HG03064 (cell line): ENCODE measurements around the gene SIK3.
"Not testable (repeated sequence)": the region's sequence is repeated elsewhere in the genome, so short reads cannot be mapped to it uniquely, and the experiment has no call there.

ENCODE experiments used
- ATAC-seq: cut with Tn5 transposase; IDR thresholded peaks from one replicate; pipeline ENCODE4 v1.9.1; 2021; ENCODE audit warnings: low read depth; ENCODE audit not compliant: unreplicated experiment

Gene SIK3

DNA sequence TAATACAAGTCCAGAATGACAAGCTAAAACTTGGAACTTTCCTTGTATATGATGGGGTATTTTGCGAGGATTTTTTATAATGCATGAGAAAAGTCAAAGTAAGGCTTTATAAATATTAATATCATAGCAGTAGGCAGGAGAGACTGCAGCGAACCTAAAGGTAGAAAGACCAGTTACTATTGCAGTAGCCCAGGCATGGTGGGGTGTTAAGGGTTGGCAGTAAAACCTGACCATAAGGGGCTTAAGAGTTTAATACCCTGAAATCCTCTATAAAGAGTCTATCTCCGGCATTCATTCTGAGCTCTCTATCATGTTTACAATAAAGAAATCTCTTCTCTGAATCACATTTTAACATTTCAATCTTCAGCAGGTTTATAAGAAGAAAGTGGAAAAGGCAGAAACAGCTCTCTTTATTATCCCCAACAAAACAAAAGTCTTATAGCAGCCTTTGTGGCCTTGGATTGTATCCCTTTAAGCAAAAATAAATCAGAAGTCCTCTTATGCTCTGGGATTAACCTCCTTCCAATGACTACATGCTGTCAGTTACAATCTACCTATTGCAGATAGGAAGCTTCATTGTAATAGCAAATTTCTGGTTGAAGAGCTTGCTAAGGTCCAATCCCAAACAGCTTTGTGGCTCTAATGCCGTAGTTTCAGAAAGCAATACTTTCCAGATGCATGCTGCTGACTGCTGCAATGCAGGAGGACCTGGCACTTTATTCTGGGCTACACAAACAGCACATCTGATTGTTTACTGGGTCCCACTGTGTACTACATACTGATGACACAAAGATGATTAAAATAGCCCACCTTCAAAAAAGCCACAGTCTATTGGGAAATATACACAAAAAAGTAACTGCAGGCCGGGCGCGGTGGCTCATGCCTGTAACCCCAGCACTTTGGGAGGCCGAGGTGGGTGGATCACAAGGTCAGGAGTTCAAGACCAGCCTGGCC is 45.8 kb downstream of the SIK3 start:
- ATAC-seq = no peak

- ATAC-seq = not testable (repeated sequence)
These were observed 48.1 kb downstream of the SIK3 start for GRCh38 chr11:117050121-117050520.

DNA sequence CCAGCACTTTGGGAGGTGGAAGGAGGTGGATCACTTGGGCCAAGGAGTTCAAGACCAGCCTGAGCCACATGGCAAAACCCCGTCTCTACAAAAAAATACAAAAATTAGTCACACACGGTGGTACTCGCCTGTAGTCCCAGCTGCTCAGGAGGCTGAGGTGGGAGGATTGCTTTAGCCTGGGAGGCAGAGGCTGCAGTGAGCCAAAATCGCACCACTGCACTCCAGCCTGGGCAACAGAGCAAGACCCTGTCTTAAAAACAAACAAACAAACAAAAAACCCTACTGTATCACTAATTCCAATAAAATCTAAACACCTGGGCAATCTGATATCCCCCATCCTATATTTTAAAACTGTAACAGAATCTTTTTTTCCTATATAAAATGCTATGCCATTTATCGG is 51.6 kb downstream of the SIK3 start:
- ATAC-seq = not testable (repeated sequence)

- no peak for ATAC-seq
These were observed 52.3 kb downstream of the SIK3 start for GRCh38 chr11:117045956-117046355.

GRCh38 chr11:117045196-117045595 is 53.0 kb downstream of the SIK3 start:
- no peak for ATAC-seq

DNA sequence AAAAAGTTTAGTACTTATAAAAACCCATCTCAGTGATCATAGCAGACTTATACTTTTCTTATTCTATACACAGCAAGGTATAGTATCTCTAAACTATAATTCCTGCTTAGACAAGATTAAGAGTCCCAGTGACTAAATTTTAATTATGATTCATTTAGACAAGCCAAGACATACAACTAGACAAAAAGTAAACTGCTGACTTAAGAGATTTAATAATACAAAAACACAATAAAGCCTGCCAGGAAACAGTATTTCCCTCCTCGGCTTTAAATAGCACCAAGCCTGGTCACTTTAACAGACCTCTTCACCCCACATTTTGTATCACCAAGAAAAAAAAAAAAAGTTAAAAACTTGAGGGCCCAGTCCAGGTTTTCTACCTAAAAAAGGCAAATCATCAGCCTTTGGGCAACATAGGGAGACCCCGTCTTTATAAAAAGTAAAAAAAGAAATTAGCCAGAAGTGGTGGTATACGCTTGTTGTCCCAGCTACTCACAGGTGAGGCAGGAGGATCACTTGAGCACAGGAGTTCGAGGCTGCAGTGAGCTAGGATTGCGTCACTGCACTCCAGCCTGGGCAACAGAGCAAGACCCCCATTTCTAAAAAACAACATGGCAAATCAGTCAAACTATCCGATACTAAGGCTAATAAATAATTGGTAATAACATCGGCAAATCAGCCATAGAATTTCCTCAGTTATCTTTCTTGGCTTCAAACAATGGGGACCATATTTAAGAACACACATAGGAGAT is 53.8 kb downstream of the SIK3 start:
- no peak for ATAC-seq

DNA sequence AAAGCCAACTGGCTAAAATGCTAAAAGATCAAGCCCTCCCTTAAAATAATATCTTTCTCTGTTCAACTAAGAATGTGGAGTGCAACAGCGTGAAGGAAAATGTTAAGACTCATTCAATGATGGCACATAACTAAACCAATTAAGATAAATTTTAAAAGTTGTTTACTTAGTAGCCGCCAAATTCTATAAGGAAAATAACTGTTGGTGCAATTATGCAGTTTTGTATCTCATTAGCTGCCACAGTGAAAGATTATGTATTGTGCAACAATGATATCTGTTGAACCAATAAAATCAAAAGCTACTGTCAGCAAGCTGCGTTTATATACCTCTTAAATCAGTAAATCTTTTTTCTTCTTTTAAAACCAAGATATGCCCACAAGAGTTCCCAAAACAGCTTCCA is 55.5 kb downstream of the SIK3 start:
- ATAC-seq = no peak

DNA sequence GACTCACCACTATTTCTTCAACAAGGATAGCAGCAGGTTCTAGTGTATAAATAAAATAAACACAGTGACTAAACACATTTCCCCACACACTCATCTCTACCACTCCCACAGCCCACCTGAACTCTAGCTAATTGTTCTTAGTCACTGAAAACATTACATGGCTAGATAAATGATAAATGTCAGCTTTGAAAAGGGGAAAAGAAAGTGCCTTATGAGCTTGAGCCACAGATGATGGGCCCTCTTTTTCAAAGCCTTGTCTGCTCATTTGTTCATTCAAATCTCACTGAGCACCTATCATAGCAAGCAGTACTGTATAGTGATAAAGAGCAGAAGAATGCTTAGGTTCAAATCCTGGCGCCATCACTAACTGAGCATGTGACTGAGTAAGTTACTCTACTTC is 58.3 kb downstream of the SIK3 start:
- no peak for ATAC-seq

DNA sequence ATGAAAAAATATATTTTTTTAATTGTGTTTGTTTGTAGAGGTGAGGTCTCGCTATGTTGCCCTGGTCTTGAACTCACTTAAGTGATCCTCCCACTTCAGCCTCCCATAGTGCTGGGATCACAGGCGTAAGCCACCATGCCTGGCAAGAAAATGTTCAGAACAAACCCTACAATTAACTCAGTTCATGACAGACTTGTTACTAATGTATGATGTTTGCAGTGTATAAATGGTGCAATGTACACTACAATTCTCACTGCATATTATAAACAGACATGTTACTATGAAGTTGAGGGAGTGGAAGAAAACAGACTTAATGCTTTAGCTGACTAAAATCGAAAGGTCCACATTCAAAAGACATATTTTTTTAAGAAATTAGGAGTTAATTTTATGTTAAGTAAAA is 59.0 kb downstream of the SIK3 start:
- ATAC-seq = no peak

DNA sequence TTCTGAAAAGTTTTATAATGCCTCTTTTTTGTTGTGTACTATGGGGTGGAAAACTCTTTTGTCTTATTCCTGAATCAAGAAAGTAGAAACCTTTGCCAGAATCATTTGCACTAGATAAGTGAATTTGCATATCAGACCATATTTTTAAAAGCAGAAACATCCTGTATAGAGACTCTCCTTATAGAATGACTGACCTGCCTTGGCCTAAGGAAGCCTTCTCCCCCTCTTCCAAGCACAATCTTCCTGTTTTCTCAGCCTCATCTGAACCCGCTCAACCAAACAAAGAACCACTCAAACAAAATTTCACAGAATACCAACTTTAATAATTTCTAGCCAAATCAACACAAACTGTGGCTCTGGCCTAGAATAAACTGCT is 60.3 kb downstream of the SIK3 start:
- no peak for ATAC-seq

DNA sequence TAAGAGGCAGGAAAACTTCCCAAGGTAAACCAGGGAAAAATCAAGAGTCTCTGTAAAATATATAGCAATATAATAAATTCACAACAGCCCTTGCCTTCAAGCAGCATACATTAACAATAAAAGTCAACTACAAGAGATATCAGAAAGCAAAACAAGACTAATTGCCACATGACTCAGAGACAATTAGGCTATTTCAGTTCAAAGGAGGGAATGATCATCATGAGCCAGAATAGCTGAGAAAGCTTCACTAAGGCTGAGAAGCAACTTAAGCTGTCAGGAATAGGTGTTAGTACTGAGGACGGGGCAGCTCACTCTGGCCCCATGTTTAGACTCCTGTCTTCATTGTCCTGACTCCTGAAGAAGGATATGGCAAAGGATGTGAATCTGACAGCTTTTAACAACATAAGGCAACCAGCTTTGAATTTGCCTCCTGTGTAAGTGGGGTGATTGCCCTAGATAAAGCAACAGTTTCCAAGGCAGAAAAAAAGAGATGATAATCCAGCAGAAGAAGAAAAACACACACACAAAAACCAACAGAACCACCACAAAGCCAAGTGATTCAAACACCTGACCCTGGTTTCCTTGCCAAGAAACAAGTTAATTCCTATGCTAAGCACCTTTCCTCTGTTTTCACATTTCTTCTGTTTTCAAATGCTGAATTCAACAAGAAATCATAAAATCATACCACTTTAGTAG is 60.8 kb downstream of the SIK3 start:
- no peak for ATAC-seq

DNA sequence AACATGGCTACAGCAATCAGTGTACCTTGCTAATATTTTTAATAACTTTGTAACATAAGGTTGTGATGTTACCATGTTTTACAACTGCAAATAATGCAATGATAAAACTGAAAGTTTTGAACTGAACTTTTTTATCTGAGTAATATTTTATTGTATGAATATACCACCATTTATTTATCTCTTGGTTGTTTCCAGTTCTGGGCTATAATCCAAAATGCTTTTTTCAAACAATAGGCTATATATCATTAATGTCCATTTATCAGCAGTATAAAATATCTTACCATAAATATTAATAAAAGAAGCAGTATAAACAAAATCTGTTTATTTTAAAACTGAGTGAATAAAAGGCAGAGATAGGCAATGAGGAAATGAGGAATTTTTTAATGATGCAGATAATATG is 63.3 kb downstream of the SIK3 start:
- ATAC-seq = no peak

GRCh38 chr11:117026593-117027330 is 71.5 kb downstream of the SIK3 start:
- ATAC-seq = no peak

DNA sequence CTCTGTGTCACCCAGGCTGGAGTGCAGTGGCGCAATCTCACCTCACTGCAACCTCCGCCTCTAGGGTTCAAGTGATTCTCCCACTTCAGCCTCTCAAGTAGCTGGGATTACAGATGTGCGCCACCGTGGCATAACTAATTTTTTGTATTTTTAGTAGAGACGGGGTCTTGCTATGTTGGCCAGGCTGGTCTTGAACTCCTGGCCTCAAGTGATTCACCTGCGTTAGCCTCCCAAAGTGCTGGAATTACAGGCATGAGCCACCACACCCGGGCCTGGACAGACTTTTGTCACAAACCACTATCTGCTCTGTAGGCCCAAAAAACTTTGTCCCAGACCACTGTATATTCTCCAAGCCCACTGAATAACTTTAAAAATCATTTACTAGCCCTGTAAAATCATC is 74.5 kb downstream of the SIK3 start:
- not testable (repeated sequence) for ATAC-seq

DNA sequence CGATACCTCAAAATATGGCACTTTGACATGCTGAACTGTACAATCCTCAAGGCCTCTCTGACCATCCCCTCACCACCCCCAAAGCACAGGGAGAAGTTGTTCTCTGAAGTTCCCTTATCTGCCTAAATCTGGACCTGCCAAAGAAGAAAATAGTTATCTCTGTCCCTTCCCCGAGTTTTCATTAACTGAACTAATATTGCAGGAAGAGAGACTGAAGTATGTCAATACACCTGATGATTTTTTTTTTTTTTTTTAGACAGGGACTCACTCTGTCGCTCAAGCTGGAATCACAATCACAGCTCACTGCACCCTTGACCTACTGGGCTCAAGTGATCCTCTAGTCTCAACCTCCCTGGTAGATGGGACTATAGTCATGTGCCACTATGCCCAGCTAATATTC is 75.0 kb downstream of the SIK3 start:
- ATAC-seq = no peak

DNA sequence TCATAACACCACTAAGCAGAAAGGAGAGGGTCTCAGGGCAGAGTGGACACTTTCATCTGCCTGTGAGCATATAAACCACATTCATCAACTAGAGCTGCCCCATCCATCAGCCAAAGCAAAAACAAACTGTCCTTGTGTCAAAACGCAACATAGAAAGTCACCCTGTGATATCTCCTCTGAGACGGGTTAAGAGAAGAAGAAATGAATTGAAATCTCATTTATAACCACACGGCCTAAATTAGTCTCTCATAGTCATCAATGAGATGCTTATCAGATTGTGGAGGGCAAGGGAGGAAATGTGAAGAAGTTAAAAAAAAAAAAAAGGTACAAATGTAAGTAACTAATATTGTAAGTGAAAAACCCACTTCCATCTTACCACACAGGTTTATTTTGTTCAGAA is 75.7 kb downstream of the SIK3 start:
- no peak for ATAC-seq

DNA sequence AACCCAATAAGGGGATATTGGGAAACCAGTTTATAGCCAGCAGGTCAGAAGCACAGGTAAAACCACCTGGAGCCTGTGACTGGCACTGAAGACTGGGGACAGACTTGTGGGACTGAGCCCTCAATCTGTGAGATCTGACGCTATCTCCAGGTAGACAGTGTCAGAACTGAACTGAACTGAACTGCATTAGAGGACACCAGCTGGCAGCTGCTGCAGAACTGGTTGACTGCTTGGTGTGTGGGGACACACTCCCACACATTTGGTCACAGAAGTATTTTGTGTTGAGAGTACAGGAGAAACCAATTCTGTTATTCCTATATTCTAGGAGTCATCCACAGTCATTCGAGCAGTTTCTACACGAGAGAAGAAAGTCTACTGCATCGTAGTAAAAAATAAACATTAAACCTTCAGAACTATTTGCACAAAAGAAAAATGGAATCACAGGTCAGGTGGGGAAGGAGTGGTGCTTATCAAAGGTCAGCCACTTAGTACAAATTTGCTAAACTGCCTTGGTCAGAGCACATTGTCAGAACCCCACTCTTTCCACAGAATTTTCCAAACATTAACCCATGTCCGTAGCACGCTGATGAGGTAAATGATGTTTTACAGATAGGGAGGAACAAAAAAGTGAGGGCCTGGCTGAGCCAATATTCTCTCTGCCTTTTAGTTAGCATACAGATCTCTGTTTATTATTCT is 77.2 kb downstream of the SIK3 start:
- ATAC-seq = no peak

GRCh38 chr11:117020287-117020686 is 77.9 kb downstream of the SIK3 start:
- ATAC-seq = no peak

GRCh38 chr11:117019871-117020270 is 78.4 kb downstream of the SIK3 start:
- no peak for ATAC-seq

- no peak for ATAC-seq
These were observed 80.8 kb downstream of the SIK3 start for GRCh38 chr11:117017456-117017855.
